Esophagus muscularis mucosa (tissue), 4 donors: Measurements from ENCODE around the gene PRLH. TPM values are rescaled to one million over a fixed set of nuclear protein-coding genes. Genes with fewer than 3 reads are reported as not detected.
A peak's percentile ranks its signal among the peaks of the same experiment; 100 is the strongest.

ENCODE experiments used
- DNase-seq: peaks from one replicate; pipeline ENCODE4 v3.0.0-alpha.2; 2017; ENCODE audit errors: extremely low spot score
- H3K27ac ChIP-seq, 4 donors: fragments of 200-600 bp; sonication (generic); replicated peaks in 1 of 4; 1 replicate in 3 of 4; 2 replicates in 1 of 4; pipeline ENCODE4 v1.5.1; 2016 to 2019; ENCODE audit warnings: mild to moderate bottlenecking in 1 of 4
- H3K27me3 ChIP-seq, 4 donors: fragments of 200-600 bp; sonication (generic); one replicate each; pipeline versions ENCODE4 v1.5.1 to v1.6.0; 2016 to 2019
- H3K36me3 ChIP-seq, 4 donors: fragments of 200-600 bp; sonication (generic); one replicate each; pipeline ENCODE4 v1.5.1; 2016 to 2019
- H3K4me1 ChIP-seq, 4 donors: fragments of 200-600 bp; sonication (generic); one replicate each; pipeline ENCODE4 v1.5.1; 2016 to 2019
- H3K4me3 ChIP-seq, 4 donors: fragments of 200-600 bp; sonication (generic); 1 replicate in 2 of 4; 2 replicates in 2 of 4; pipeline ENCODE4 v1.5.1; 2016 to 2019; ENCODE audit warnings: mild to moderate bottlenecking in 4 of 4, moderate library complexity in 1 of 4
- H3K9me3 ChIP-seq, 4 donors: fragments of 200-600 bp; sonication (generic); 1 replicate in 3 of 4; 2 replicates in 1 of 4; pipeline ENCODE4 v1.5.1; 2016 to 2019
- CTCF ChIP-seq, 3 experiments: fragments of 200-600 bp in 2 of 3; fragments of 450-650 bp in 1 of 3; sonication (generic) in 2 of 3; IDR thresholded peaks; one replicate each; pipeline ENCODE4 v1.5.1; 2017 to 2019; ENCODE audit warnings: antibody characterized with exemption in 3 of 3, mild to moderate bottlenecking in 2 of 3, moderate library complexity in 1 of 3
- EP300 ChIP-seq: sonication (generic); formaldehyde crosslinking; IDR thresholded peaks from one replicate; pipeline ENCODE4 v1.6.1; 2017; ENCODE audit warnings: antibody characterized with exemption
- POLR2A ChIP-seq: fragments of 450-650 bp; IDR thresholded peaks from one replicate; pipeline ENCODE4 v1.6.1; 2017; ENCODE audit warnings: antibody characterized with exemption, moderate library complexity, mild to moderate bottlenecking, low read depth
- POLR2AphosphoS5 ChIP-seq, 2 donors: sonication (generic); formaldehyde crosslinking; IDR thresholded peaks; one replicate each; pipeline ENCODE4 v1.6.1; 2017; ENCODE audit warnings: antibody characterized with exemption in 2 of 2
- WGBS: methylation state at CpG from one replicate; pipeline ENCODE4 v1.1.5; 2018; 5-methylcytosine and 5-hydroxymethylcytosine counted together
- intact Hi-C: fragments of 100-400 bp; cut with DNase I; formaldehyde crosslinking; loops from one replicate; pipeline ENCODE4 v1.15.1; 2023
- total RNA-seq, 4 donors: library from RNA; depleted of rRNA; stranded (reverse); fragments of >200 nt; gene quantifications; one replicate each; pipeline versions ENCODE4 v1.1.0 to v1.2.1, GENCODE V29; 2016

Gene PRLH
- total RNA-seq, 4 donors from 2014 or later: not detected

- Histone ChIP-seq H3K36me3 (no peaks in the 10 kb centered on the region), H3K4me3 (no peak overlapping the region), H3K9me3 (no peaks in the 10 kb centered on the region), H3K27me3 (no peaks in the 10 kb centered on the region), H3K4me1 (peaks cover 30 to 39% (median 33%) of the 10 kb centered on the region in 4 donors), H3K27ac (peak overlapping the region; percentile 78 to 85 (median 83))
- 88% methylated on average over 13 of the region's 14 CpGs for WGBS
- TF ChIP-seq EP300 (no peak), POLR2AphosphoS5 (IDR thresholded peaks at IDR 0.05) (no peak), POLR2A (no peak), CTCF (IDR thresholded peaks at IDR 0.05) (no peak)
- intact Hi-C loops: no loop called here
- no peak for DNase-seq
Measured at GRCh38 chr2:237601453-237602116, 35.2 kb downstream of the PRLH start.

- Histone ChIP-seq H3K9me3 (no peaks in the 10 kb centered on the region), H3K4me1 (peaks cover 30 to 39% (median 33%) of the 10 kb centered on the region in 4 donors), H3K36me3 (no peaks in the 10 kb centered on the region), H3K27ac (no peak overlapping the region), H3K27me3 (no peaks in the 10 kb centered on the region), H3K4me3 (no peak overlapping the region)
- TF ChIP-seq EP300 (no peak), POLR2A (no peak), CTCF (IDR thresholded peaks at IDR 0.05) (no peak), POLR2AphosphoS5 (IDR thresholded peaks at IDR 0.05) (no peak)
- intact Hi-C loops: no loop called here
- 88% methylated on average over 7 of the region's 7 CpGs for WGBS
- DNase-seq: no peak
Measured at GRCh38 chr2:237602409-237602808, 36.0 kb downstream of the PRLH start.

- DNase-seq: no peak
- no peaks in the 10 kb centered on the region for H3K9me3 ChIP-seq
- TF ChIP-seq CTCF (IDR thresholded peaks at IDR 0.05): no peak
- no peak for TF ChIP-seq POLR2A
- peak overlapping the region in 1 of 4 donors; percentile 33 for H3K27ac ChIP-seq
- H3K4me3 ChIP-seq: no peak overlapping the region
- H3K27me3 ChIP-seq: no peaks in the 10 kb centered on the region
- H3K36me3 ChIP-seq: no peaks in the 10 kb centered on the region
- intact Hi-C loops: no loop called here
- 84% methylated on average over 13 of the region's 13 CpGs for WGBS
- H3K4me1 ChIP-seq: peaks cover 30 to 39% (median 33%) of the 10 kb centered on the region in 4 donors
Measured at GRCh38 chr2:237603049-237603717, 36.8 kb downstream of the PRLH start.

DNA sequence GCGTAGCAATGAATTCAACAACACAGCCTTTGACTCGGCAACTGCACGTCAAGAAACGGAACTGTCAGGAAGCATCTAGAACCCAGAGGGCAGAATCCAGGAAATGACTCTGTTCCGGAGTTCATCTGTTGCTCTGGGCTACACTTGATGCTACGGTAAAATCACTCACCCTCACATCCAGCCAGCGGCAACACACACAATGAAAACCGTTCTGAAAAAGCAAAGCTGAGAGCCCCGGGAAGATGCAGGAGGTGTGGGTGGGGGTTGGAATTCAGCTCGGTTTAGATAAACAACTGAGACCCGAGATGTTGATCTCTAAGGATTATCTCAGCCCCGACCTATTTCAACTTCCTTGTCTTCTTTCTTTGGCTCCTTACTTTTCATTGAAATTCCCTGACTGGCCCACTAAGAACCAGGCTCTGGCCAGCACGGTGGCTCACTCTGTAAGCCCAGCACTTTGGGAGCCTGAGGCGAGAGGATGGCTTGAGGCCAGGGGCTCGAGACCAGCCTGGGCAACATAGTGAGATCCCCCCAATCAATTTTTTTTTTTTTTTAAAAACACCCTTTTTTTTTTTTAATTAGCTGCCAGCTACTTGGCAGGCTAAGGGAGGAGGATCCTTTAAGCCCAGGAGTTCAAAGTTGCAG is 37.5 kb downstream of the PRLH start:
- TF ChIP-seq CTCF (IDR thresholded peaks at IDR 0.05) (no peak), POLR2A (no peak), EP300 (peak; percentile 8), POLR2AphosphoS5 (IDR thresholded peaks at IDR 0.05) (peak; percentile 71 to 83)
- H3K4me1 ChIP-seq: peaks cover 30 to 39% (median 33%) of the 10 kb centered on the region in 4 donors
- DNase-seq: no peak
- H3K27ac ChIP-seq: peak overlapping the region; percentile 25 to 40 (median 34)
- H3K4me3 ChIP-seq: peak overlapping the region in 1 of 4 donors; percentile 1
- H3K27me3 ChIP-seq: no peaks in the 10 kb centered on the region
- intact Hi-C loops: no loop called here
- H3K9me3 ChIP-seq: no peaks in the 10 kb centered on the region
- no peaks in the 10 kb centered on the region for H3K36me3 ChIP-seq
- 55% methylated on average over 15 of the region's 15 CpGs for WGBS
